HepG2 (cell line): ENCODE measurements around the gene SLC38A2. TPM values are rescaled to one million over a fixed set of nuclear protein-coding genes. Genes with fewer than 3 reads are reported as not detected.

Source experiments
- HOXA9 ChIP-seq: sonication (generic); formaldehyde crosslinking; IDR thresholded peaks from 2 replicates; pipeline ENCODE4 v1.8.1; 2022; ENCODE audit warnings: missing genetic modification reagents, mild to moderate bottlenecking, moderate library complexity, borderline replicate concordance
- KAT8 ChIP-seq: IDR thresholded peaks from 2 replicates; pipeline ENCODE4 v1.6.1; 2016; ENCODE audit warnings: missing genetic modification reagents, missing compliant biosample characterization
- KDM4B ChIP-seq: sonication (generic); formaldehyde crosslinking; IDR thresholded peaks from 2 replicates; pipeline ENCODE4 v1.4.0; 2020; ENCODE audit warnings: missing genetic modification reagents
- NR2F6 ChIP-seq, 2 experiments: IDR thresholded peaks; 2 replicates each; pipeline ENCODE4 v1.6.1; 2016; ENCODE audit warnings: antibody characterized with exemption in 1 of 2, mild to moderate bottlenecking in 1 of 2
- PRDM10 ChIP-seq: sonication (generic); formaldehyde crosslinking; IDR thresholded peaks from 2 replicates; pipeline ENCODE4 v1.4.0; 2020; ENCODE audit warnings: low read depth, missing genetic modification reagents
- RFX3 ChIP-seq: IDR thresholded peaks from 2 replicates; pipeline ENCODE4 v1.6.1; 2016; ENCODE audit warnings: missing biosample characterization, missing genetic modification reagents
- SALL2 ChIP-seq: sonication (generic); formaldehyde crosslinking; IDR thresholded peaks from 2 replicates; pipeline ENCODE4 v1.8.1; 2023; ENCODE audit warnings: mild to moderate bottlenecking, missing genetic modification reagents, inconsistent platforms
- TOPORS ChIP-seq: sonication (generic); formaldehyde crosslinking; IDR thresholded peaks from 2 replicates; pipeline ENCODE4 v1.8.0; 2023; ENCODE audit warnings: mild to moderate bottlenecking, missing genetic modification reagents
- TRAFD1 ChIP-seq: sonication (generic); formaldehyde crosslinking; IDR thresholded peaks from 2 replicates; pipeline ENCODE4 v1.5.1; 2020; ENCODE audit warnings: missing genetic modification reagents, mild to moderate bottlenecking, borderline replicate concordance
- U2AF2 ChIP-seq: fragments of 200-400 bp; formaldehyde crosslinking; IDR thresholded peaks from 2 replicates; pipeline ENCODE4 v1.6.1; 2017; ENCODE audit warnings: low read depth, mild to moderate bottlenecking, low read length
- ZNF24 ChIP-seq: fragments of 450-650 bp; IDR thresholded peaks from 2 replicates; pipeline ENCODE4 v1.6.1; 2017; ENCODE audit warnings: antibody characterized with exemption, mild to moderate bottlenecking
- ZNF280B ChIP-seq: sonication (generic); formaldehyde crosslinking; IDR thresholded peaks from 2 replicates; pipeline ENCODE4 v1.5.0; 2020; ENCODE audit warnings: missing genetic modification reagents, mild to moderate bottlenecking, borderline replicate concordance
- ZNF441 ChIP-seq: sonication (generic); formaldehyde crosslinking; IDR thresholded peaks from 2 replicates; pipeline ENCODE4 v1.7.0; 2021; ENCODE audit warnings: missing genetic modification reagents, borderline replicate concordance
- ZNF446 ChIP-seq: sonication (generic); formaldehyde crosslinking; IDR thresholded peaks from 2 replicates; pipeline ENCODE4 v1.5.0; 2020; ENCODE audit warnings: mild to moderate bottlenecking, missing genetic modification reagents
- ZNF557 ChIP-seq: sonication (generic); formaldehyde crosslinking; IDR thresholded peaks from 2 replicates; pipeline ENCODE4 v1.4.0; 2020; ENCODE audit warnings: missing genetic modification reagents
- ZNF670 ChIP-seq: sonication (generic); formaldehyde crosslinking; IDR thresholded peaks from 2 replicates; pipeline ENCODE4 v1.8.0; 2022; ENCODE audit warnings: mild to moderate bottlenecking, missing genetic modification reagents, borderline replicate concordance
- ZNF761 ChIP-seq: sonication (generic); formaldehyde crosslinking; conservative IDR thresholded peaks from 2 replicates; pipeline ENCODE4 v1.4.0; 2020; ENCODE audit warnings: mild to moderate bottlenecking, missing genetic modification reagents
- polyA plus RNA-seq, 8 experiments: library from polyadenylated mRNA; depleted of rRNA in 3 of 8; stranded (reverse) in 7 of 8; unstranded in 1 of 8; fragments of >200 nt; fragmentation: Illumina TruSeq in 4 of 8; extraction: Trizol in 4 of 8; gene quantifications; 2 replicates each; pipeline versions ENCODE4 v1.2.1 to v1.2.3, GENCODE V29; 2011 to 2016; ENCODE audit warnings: low read depth in 4 of 8, missing spikeins in 1 of 8, mixed read lengths in 1 of 8; ENCODE audit not compliant: insufficient read depth in 1 of 8
- total RNA-seq, 5 experiments: library from RNA; depleted of rRNA; stranded (reverse); fragments of >200 nt; fragmentation: Illumina TruSeq; extraction: Trizol; gene quantifications; 2 replicates each; pipeline ENCODE4 v1.2.3, GENCODE V29; 2016; ENCODE audit warnings: low read depth in 1 of 5
- TF ChIP-seq, protein P1 (sequence below): sonication (generic); formaldehyde crosslinking; IDR thresholded peaks from 2 replicates; pipeline ENCODE4 v1.8.0; 2022; ENCODE audit warnings: missing genetic modification reagents, mild to moderate bottlenecking, moderate library complexity, borderline replicate concordance
- TF ChIP-seq, protein P2 (sequence below): sonication (generic); formaldehyde crosslinking; IDR thresholded peaks from 2 replicates; pipeline ENCODE4 v1.4.0; 2020; ENCODE audit warnings: mild to moderate bottlenecking, missing genetic modification reagents

SLC38A2 gene
- total and polyA plus RNA-seq, 2 of the 13 experiments (the other 11 are each of a cell fraction or from before 2014, with no cell fraction given) = 368 to 880 TPM

GRCh38 chr12:46368138-46368537 lies 4.4 kb downstream of the SLC38A2 start (continued):
- TF ChIP-seq PRDM10 = no peak
- TF ChIP-seq HOXA9 = no peak
- TF ChIP-seq TRAFD1 (CRISPR knock-in tag) = no peak
- no peak for TF ChIP-seq TOPORS
- no peak; the same call in 1 of the 2 replicates for TF ChIP-seq SALL2 (CRISPR knock-in tag)
- no peak for TF ChIP-seq KAT8 (CRISPR knock-in tag)
- no peak for TF ChIP-seq ZNF441
- TF ChIP-seq, protein P1, sequence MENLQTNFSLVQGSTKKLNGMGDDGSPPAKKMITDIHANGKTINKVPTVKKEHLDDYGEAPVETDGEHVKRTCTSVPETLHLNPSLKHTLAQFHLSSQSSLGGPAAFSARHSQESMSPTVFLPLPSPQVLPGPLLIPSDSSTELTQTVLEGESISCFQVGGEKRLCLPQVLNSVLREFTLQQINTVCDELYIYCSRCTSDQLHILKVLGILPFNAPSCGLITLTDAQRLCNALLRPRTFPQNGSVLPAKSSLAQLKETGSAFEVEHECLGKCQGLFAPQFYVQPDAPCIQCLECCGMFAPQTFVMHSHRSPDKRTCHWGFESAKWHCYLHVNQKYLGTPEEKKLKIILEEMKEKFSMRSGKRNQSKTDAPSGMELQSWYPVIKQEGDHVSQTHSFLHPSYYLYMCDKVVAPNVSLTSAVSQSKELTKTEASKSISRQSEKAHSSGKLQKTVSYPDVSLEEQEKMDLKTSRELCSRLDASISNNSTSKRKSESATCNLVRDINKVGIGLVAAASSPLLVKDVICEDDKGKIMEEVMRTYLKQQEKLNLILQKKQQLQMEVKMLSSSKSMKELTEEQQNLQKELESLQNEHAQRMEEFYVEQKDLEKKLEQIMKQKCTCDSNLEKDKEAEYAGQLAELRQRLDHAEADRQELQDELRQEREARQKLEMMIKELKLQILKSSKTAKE (CRISPR knock-in tag) = no peak; the same call in 1 of the 2 replicates
- TF ChIP-seq ZNF280B (CRISPR knock-in tag) = no peak
- no peak for TF ChIP-seq ZNF761
- TF ChIP-seq U2AF2 = no peak
- TF ChIP-seq RFX3 = no peak
- TF ChIP-seq ZNF446 (CRISPR knock-in tag) = no peak
- TF ChIP-seq, protein P2, sequence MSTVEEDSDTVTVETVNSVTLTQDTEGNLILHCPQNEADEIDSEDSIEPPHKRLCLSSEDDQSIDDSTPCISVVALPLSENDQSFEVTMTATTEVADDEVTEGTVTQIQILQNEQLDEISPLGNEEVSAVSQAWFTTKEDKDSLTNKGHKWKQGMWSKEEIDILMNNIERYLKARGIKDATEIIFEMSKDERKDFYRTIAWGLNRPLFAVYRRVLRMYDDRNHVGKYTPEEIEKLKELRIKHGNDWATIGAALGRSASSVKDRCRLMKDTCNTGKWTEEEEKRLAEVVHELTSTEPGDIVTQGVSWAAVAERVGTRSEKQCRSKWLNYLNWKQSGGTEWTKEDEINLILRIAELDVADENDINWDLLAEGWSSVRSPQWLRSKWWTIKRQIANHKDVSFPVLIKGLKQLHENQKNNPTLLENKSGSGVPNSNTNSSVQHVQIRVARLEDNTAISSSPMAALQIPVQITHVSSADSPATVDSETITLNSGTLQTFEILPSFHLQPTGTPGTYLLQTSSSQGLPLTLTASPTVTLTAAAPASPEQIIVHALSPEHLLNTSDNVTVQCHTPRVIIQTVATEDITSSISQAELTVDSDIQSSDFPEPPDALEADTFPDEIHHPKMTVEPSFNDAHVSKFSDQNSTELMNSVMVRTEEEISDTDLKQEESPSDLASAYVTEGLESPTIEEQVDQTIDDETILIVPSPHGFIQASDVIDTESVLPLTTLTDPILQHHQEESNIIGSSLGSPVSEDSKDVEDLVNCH (CRISPR knock-in tag) = no peak
- no peak for TF ChIP-seq ZNF557
- TF ChIP-seq KDM4B = no peak
- no peak for TF ChIP-seq ZNF24
- TF ChIP-seq NR2F6 (IDR thresholded peaks at IDR 0.05) = peak; percentile 36; the same call in 1 of the 2 replicates
- TF ChIP-seq NR2F6 (CRISPR knock-in tag; IDR thresholded peaks at IDR 0.05) = no peak
- no peak for TF ChIP-seq ZNF670
